Measurements from ENCODE around the gene TEF.
A peak's percentile ranks its signal among the peaks of the same experiment; 100 is the strongest.
"Not testable (repeated sequence)": the region's sequence is repeated elsewhere in the genome, so short reads cannot be mapped to it uniquely, and the experiment has no call there.

The TEF gene

DNA sequence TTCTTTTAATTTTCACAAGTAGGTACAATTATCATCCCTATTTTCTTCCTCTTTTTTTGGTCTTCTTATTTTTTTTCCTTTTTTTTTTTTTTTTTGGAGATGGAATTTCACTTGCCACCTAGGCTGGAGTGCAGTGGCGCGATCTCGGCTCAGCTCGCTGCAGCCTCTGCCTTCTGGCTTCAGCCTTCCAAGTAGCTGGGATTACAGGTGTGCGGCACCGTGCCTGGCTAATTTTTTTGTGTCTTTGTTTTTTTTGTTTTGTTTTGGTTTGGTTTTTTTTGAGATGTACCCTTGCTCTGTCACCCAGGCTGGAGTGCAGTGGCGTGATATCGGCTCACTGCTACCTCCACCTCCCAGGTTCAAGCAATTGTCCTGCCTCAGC is 48.2 kb downstream of the TEF start:
- DNase-seq = no peak

- no peak for DNase-seq
Measured at GRCh38 chr22:41431656-41432055, 49.9 kb downstream of the TEF start.

DNA sequence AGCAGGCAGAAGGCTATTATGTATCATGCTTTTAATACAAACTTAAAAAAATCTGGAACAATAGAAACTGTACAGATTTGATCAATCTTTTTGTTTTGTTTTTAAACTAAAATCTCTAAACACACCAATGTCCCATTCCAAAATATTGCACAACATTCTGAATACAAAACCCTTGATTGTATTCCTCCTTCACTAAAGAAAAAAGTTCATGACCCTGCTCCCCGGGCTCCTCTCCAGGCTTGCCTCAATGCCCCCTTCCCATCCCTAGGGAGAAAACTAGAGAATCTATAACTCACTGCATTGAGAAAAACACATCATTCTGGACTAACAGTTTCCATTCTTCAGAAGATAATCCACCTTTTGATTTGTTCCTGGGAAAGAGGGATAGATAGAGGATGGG is 51.7 kb downstream of the TEF start:
- not testable (repeated sequence) for DNase-seq

DNA sequence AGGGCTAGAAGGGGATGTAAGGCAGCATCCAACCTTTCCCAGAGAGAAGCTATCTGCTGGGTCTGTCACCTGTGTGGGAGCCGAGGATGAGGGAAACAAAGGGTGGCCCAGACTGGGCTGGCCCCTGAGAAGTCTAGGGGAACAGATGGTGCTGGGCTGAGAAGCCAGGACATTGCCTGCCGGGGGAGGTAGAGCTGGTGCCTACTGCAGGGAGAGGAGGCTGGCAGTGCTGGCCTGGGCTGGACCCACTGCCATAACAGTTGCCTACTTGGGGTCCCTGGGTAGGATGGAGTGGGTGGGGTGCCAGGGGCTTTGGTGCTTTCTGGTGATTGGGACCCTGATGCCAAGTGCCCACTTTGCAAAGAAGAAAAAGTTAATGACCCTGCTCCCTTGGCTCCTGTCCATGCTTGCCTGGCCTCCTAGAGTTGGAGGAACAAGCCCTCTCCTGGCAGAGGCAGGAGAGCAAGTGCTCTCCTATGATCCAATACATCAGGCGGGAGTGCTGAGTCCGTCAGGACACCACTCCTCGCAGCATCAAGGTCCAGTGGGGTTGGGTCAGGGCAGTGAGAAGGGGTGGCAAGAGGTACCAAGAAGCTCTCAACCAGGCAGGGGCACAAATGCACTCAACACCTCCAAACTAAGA is 52.7 kb downstream of the TEF start:
- DNase-seq = not testable (repeated sequence)

DNA sequence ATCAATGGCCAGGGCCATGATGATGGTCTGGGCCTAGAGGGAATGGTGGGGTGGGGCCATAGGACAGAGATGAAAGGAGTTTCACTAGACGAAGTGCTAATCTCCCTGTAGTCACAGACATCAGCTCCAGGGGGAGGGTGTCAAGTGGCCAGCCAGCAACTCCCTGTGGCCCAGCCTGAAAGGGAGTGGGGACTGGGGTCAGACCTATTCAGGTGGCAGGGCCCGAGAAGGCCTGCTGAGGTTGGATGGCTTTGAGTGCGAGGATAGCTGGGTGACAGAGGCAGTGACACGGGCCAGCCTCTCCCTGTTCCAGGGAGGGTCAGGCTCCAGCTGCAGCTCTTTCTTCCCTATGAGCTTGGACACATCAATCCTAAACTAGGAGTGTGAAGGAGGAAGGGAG is 53.8 kb downstream of the TEF start:
- no peak for DNase-seq

- DNase-seq = no peak
Measured at GRCh38 chr22:41436322-41437113, 54.8 kb downstream of the TEF start.

DNA sequence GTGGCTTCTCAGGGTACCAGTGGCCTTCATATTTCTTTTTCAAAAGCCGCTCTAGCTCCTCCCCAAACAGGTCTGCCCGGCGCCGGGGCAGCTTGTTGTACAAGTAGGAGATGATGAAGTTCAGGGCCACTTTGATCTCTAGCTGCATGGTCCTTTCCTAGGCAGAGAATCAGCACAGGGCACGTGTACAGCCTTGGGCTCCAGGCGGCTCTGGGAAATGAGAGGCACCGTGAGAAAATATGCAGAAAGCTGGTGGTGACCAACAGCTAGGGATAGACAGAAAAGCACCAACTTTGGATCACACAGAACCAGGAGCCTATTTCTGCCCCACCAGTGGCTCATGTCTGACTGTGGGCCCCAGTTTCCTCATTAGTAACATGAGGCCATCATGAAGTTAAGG is 55.5 kb downstream of the TEF start:
- no peak for DNase-seq

GRCh38 chr22:41440511-41440910 is 58.8 kb downstream of the TEF start:
- not testable (repeated sequence) for DNase-seq

DNA sequence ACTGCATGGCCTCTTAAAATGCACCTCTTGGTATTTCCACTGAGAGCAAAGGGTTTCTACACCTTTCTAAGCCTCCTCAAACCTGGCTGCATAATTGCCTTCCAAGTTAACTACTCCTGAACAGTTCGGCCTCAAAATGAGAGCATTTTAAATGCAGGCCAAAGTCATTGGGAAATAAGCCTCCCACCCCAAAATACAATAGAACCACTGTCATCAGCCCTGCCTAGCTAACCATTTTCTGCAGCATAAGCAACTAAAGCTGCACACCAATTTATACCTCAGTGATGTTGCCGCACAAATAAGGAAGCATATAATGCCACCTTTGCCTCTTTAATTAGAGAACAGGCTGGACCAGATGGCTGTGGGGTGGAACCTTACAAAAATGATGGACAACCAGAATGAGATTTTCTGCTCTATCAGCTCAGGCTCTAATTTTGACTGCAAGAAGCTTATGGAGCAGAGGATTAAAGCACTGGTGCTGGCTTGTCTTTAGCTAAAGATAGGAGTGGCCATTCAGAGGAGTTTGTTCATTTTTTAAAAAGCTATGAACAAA is 60.6 kb downstream of the TEF start:
- DNase-seq = no peak

DNA sequence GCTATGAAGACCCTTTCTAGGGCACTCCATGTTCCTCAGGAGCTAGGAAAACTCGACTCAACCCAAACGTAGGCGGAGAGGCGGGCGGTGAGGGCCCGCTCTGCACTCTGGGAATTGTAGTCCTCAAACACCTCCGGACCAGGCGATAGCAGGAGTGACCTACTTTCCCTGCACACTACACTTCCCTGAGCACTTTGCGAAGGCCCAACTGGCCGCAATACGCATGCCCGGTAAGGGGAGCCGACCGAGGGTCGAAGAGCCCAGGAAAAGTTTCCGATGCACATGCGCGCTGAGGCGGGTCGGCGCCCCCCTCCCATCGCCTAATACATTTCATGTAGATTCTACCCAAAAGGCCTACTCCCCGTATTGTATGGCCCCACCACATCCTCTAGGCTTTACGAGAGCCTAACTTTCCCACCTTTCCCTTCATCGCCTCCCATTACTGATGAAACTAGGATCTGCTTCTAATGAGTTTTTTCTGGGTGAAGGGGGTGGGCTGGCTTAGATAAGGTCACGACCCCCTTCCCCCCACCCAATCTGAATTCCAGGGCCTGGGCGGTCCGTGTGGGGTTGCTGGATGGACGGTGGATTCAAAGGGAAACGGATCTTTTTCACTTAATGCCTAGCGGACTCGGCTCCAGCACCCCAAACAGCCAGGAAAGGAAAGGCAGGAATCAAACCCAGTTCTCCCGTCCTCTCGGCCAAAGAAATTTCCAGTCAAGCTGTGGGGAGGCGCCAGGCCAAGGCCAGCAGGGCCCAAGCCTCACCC is 62.8 kb downstream of the TEF start:
- peak; percentile 70 for DNase-seq

GRCh38 chr22:41445129-41446056 is 63.7 kb downstream of the TEF start:
- DNase-seq = no peak

GRCh38 chr22:41446057-41446501 is 64.3 kb downstream of the TEF start:
- no peak for DNase-seq

DNA sequence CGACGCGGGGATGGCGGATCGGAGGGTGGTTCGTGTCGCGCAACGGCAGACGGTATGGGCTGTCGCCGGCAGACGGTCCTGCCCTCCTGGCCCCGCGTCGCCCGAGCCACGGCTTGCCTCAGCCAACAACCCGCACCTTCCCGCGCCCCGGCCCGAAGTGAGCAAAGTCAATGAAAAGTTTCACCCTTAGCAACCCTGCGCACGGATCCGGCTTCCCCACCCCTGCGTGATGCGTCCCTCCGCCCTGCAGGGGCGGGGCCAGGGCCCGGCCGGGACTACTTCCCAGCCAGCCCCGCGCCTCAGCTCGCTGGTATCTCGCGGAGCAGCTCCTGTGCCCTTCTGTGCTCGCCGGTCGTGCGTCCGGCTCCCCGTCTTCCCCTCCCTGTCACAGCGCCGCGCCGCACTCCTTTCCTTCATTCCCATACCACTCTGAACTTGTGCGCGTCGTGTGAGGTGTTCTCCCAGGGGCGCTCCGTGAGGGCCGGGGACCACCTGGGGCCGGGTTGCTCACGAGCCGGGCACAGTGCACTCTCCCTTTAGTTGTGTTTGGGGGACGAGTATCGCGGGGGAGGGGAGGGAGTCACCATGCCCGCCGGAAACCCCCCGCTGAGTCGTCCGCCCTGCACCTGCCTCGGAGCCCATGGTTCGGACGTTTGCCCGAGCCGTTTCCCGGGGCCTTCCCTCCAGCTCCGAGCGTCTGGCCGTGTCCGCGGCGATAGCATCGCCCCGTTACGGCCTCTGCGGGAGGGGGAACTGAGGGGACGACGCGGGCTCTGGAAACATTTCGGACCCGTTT is 65.1 kb downstream of the TEF start, which contains the start of gene TOB2:
Gene TOB2 (minus strand): TSS at position 163 of the 796 bp plus-strand sequence. CDS start 9,456 bp downstream, outside the sequence.
- DNase-seq = peak; percentile 91

GRCh38 chr22:41447435-41448188 is 65.9 kb downstream of the TEF start:
- peak; percentile 35 for DNase-seq

- peak; percentile 80 for DNase-seq
Measured at GRCh38 chr22:41448189-41448808, 66.6 kb downstream of the TEF start.
